Caki2 (cell line): ENCODE results near the gene PARD3. TPM values are rescaled to one million over a fixed set of nuclear protein-coding genes. Genes with fewer than 3 reads are reported as not detected.
A peak's percentile ranks its signal among the peaks of the same experiment; 100 is the strongest.

Experiments
- DNase-seq: peaks from one replicate; pipeline ENCODE4 v3.0.0-alpha.2; 2015; ENCODE audit warnings: low read depth
- in situ Hi-C: cut with HindIII; loops from 2 replicates; pipeline ENCODE4 v1.10.0; 2016; ENCODE audit warnings: low sequenced_read_pairs, low pct_unique_long_range_greater_than_20kb, mixed read lengths
- total RNA-seq: library from RNA; depleted of rRNA; stranded (reverse); fragments of >200 nt; shearing (Covaris generic); gene quantifications from 2 replicates; pipeline ENCODE4 v1.2.3, GENCODE V29; 2014; ENCODE audit warnings: low replicate concordance

PARD3 gene
- total RNA-seq, 1 experiment from 2014 or later = 237 TPM

DNA sequence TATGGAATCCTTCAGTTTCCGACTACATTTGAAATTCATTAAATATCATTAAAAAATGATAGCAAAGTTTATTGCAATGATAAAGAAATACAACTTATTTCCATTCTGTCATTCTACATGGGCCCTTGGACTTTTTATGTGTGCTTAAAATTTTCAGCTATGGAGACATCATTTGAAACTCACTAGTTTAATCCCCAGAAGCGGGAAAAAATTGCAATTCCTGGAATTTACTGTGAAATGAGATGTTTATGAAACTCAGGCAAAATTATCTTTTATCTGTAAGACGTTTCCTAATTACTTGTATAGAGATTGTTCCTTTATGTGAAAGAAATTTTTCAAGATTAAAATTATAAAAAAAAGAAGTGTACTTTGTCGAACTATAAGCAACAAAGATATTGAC, 213.4 kb downstream of the PARD3 start:
- no peak for DNase-seq
- in situ Hi-C loops = no loop called here

DNA sequence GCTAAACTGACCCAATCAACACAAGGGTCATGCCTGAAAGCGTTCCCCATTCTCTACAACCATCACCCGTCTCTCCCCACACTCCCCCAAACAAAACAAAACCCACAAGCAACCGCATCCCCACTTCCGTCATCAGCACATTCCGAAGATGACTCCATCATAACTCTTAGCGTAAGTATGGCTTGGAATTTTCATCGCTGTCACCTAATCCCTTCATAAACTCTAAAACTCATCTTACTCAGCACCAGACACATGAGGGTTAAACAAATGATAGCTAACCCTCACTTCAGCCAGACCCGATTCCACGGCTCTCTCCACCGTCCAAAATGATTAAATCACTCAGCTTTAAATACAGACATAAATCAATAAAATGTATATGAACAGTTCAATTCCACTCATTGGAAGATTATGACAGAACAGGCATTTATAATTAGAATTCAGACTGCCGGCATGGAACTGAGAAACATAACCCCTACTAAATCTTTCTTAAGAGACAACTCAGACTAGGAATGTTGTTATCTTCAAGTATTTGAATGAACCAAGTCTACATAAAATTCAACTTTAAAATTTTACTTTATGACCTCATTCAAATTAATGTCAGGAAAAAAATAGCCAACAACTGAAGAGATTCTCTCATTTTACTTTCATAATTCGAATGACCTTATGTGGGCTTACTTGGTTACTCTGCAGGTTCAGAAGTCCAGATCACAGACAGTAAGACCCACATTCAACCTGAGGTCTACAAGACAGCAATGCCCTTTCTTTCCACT, 215.9 kb downstream of the PARD3 start:
- in situ Hi-C loops = no loop called here
- DNase-seq = no peak

DNA sequence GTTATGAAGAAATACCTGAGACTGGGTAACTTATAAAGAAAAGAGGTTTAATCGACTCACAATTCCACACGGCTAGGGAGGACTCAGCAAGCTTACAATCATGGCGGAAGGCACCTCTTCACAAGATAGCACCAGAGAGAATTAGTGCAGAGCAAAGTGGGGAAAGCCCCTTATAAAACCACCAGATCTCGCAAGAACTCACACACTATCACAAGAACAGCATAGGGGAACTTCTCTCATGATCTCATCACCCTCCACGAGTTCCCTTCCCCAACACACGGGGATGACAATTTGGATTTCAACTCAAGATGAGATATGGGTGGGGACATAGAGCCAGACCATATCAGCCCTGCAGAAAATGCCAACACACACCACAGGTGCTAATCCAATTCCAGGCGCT, 218.7 kb downstream of the PARD3 start:
- DNase-seq = no peak
- in situ Hi-C loops = no loop called here

DNA sequence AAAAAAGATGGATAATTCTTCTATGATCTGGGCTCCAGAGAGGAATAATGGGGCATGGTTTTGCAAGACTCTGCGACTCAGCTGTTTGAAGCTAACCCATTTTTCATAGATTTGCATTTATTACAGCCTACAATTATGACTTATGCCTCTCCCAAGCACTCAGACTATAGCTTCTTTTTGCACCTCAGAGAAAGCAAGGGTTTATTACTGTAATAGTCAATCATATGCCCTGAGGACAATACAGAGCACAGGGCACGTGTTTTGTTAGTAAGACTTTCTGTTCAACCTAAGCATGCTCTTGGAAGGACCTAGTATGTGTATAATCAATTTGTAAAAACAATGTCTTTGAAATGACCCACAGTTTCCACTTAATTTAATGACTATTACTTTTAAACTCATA, 221.2 kb downstream of the PARD3 start:
- in situ Hi-C loops = no loop called here

DNA sequence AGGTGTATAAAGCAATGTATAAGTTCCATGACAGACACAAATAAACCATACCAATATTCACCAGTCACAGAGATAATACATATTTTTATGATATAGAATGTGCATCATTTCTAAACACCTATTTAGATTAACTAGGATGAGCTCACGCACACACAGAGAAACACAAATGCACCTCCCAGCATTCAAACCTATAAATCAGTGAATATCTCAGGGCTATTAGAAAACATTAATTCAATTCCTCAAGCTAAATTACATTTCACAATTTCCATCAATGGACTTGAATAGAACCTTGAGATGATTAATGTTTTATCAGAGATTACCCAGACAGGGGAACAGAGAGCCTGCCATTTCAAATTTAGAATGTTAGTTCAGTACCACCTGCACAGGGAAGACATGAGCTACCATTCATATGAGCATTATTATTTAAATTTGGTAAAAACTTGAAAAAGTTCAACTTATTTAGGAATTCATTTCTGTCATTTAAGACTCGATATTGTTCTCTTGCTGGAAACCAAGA, 221.7 kb downstream of the PARD3 start:
- no peak for DNase-seq
- in situ Hi-C loops = no loop called here

More for the DNA sequence above, 221.2 kb downstream of the PARD3 start:
- DNase-seq = no peak

DNA sequence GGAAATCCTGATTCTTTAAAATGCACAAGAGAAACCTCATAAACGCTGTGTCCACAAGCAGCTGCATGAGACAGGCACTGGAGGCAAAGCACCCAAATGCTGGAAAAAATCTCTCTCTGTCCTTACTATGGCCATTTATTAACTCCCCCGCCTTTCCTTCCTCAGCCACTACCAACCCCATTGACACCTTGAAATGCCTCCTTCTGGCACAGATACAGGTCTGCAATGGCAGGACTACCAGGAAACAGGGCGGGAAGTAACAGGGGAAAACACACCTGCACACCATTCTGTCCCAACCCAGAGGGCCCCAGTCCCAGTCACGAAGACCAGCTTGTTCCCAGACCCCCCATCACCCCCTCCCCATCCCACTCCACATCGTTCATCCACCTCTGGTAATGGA, 224.3 kb downstream of the PARD3 start:
- in situ Hi-C loops = no loop called here
- DNase-seq = no peak

DNA sequence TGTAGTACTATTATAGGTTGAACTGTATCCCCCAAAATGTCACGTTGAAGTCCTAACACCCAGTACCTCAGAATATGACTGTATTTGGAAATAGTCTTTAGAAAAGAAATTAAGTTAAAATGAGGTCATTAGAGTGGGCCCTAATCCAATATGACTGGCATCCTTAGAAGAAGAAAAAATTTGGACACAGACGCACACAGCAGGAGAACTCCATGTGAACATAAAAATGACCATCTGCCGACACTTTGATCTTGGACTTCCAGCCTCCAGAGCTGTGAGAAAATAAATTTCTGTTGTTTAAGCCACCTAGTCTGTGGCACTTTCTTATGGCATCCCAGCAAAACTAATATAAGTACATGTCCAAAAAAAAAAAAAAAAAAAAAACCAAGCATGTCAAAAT, 225.8 kb downstream of the PARD3 start:
- DNase-seq = no peak
- in situ Hi-C loops = no loop called here

DNA sequence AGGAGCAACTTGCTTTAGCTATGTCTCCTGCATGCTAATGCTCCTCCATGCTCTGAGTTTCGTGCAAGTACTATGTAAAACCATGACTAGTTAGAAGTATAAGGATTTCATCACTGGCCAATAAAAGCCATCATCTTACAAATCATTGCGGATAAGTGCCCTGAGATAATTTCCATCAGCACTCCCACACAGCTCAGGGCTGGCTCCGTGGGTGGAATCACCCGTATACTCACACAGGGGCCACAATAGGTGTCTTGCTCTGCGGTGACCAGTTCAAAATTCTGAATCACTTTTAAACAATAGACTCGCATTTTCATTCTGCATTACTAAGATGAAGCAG, 227.4 kb downstream of the PARD3 start:
- DNase-seq = no peak
- in situ Hi-C loops = no loop called here

DNA sequence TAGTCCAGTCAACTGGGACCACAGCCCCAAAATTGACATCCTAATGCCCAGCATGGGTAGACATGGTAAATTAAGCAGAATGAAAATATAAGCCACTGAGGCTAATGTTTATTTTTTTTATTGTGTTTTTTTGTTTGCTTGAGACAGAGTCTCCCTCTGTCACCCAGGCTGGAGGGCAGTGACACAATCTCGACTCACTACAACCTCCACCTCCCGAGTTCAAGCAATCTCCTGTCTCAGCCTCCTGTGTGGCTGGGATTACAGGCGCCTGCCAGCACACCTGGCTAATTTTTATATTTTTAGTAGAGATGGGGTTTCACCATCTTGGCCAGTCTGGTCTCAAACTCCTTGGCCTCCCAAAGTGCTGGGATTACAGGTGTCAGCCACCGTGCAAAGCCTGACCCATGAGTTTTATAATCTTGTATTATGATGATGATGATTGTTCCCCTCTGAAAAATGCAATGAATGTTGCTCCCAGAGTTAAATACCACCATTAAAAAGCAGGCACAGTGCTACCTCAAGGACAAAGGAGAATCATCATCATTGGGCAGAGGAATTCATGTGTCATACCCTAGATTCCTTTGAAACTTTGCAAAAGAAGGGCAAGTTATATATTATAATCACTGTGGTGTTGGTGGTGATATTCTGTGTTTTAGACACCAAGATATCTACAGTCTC, 228.0 kb downstream of the PARD3 start:
- in situ Hi-C loops = no loop called here
- no peak for DNase-seq

DNA sequence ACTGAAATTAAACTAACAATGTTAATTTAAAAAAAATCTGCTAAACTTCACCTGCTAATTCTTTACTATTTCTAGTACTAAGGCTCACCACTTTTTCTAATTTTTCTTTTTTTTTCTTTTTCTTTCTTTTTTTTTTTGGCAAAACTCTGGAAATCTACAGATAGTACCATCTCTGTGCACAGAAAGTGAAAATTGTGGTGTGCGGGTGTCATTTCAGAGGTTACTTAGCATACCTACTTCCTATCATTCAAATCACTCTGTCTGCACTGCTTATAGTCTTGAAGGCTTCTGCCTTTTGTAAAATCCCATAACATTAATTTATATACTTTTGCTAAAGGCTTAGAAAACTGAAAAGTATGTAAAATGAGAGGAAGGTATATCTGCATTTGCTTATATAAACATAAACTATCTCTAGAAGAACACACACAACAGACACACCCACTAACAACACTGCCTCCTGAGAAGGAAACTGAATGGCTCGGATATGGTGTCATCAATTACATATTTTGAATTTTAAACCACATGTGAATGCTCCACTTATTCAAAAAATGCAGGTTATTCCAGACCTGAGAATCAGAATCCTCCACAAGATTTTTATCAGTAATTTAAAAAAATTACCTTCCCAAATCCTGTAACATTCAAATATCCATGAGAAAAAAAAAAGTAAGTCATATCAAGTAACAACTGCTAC, 229.5 kb downstream of the PARD3 start:
- no peak for DNase-seq
- in situ Hi-C loops = no loop called here

DNA sequence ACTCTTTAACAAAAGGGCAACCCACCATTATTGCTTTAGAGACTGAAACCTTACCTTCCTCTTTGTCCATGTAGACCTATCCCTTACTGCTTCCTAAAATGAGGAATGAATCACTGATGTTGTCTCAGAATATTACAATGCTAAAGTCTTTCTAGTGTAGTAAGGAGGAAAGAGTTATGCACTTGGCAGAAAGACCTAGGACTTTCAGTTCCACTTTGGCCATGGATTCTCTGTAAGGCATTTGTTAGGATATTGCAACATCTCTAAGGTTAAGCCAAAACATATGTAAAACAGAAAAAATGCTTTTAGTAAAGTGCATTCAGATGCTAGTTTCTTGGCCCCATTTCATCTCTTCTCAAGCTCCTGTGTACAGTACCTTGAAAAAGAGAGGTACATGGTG, 230.9 kb downstream of the PARD3 start:
- no peak for DNase-seq
- in situ Hi-C loops = no loop called here

DNA sequence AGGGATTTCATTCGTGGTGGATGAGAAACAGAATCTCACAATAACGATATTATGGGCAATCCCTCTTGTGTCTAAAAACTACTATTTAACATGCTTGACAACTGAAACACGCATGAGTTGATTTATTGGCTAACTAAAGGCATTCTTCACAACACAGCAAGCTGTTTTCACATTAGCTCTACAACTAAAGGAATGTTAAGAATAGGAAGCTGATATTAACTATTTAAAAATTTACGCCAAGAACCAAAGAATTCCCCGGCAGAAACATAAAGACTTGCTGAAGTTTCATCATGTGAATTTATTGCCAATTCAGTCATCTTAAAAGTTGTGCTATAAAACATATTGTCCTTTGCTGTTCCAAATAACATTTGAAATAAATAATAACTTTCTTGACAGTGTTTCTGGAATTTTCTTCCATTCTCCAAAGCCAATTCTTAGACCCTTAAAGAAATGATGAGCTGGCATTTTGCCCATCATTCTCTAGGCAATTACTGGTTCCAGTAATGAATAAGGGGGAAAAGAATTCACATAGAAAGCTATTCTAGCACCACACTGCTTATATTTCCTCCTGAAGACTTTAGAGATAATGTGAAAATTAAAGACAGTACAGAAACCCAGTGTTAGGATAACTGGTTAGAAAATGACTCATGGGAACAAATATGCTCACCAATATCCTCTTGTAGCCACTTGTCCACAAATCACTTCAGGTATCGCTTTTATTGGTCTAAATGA, 233.1 kb downstream of the PARD3 start:
- in situ Hi-C loops = no loop called here
- DNase-seq = no peak

DNA sequence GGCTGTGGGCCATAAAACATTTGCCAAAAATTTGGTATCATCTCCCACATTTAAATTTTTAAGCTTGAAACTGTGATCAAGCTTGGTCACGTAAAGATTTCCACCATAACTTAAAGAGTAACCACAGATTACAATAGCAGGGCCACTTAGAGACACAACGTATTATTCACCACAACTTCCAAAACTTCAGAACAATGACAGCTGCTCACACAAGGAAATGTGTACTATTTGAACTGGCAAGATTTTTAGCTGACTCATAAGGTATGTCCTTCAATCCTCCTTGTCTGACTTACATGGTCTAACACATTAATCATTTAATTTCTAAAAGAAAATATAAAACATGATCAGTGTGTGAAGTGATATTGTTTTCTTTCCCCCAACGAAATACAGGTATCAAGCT, 234.5 kb downstream of the PARD3 start:
- DNase-seq = peak; percentile 82
- in situ Hi-C loops = no loop called here

DNA sequence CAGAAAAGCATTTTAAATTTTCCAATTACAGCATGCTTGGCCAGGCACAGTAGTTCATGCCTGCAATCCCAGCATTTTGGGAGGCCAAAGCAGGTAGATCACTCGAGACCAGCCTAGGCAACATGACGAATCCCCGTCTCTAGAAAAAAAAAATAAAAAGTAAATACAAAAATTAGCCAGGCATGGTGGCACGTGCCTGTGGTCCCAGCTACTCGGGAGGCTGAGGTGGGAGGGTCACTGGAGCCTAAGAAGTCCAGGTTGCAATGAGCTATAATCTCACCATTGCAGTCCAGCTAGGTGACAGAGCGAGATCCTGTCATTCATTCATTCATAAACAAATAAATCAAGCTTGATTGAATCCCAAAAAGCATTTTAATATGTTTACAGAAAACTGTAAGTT, 234.9 kb downstream of the PARD3 start:
- in situ Hi-C loops = no loop called here
- DNase-seq = peak; percentile 87

DNA sequence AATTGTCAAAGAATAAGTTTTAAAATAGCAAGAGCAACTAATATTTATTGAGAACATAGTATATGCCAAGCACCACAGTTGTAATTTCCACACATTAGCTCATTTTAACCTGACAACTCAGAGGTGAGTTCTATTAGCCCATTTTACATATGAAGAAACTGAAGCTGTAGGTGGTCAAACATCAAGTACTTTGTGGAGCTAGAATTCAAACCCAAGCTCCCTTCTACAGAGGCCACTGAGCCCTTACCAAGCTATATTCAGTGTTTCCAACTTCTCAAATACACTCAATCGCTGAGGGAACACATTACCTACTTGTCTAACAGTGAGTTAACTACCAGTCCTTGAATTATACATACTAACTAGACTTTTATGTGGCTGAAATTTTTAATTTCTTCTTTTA, 236.6 kb downstream of the PARD3 start:
- DNase-seq = no peak
- in situ Hi-C loops = no loop called here

DNA sequence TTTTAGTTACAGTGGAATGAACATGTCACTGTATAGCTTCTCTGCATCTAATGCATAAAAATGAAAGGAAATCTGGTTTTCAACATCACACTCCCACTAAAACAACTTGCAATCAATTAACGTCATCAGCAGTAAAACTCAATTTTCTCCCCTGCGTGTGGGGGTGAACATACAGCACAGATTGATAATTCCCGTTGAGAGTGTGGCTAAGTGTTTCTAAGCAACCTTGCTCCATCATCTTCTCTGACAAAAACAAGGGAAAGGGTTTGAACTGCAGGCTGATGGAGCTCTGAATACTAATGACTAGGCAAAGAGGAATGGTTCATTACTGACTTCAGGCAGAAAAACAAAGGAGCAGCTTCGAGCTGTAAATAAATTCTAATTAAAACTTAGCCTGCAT, 238.3 kb downstream of the PARD3 start:
- no peak for DNase-seq
- in situ Hi-C loops = no loop called here

DNA sequence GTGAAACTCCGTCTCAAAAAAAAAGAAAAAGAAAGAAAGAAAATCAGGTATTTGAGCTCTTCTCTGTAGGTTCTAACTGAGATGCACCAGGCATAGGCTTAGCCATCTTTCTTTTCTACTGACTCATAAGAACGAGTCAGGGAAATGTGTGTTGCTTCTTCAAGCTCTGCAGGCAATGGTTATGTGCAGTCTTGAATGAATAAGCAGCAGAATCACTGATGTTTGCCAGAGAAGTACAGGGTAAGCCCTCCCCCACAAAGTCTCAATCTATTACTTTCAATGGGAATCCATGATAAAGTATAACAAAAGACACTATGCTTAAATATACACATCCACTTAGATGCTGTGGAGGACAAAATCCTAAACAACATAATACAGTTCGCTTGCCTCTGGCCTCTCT, 239.2 kb downstream of the PARD3 start:
- no peak for DNase-seq
- in situ Hi-C loops = no loop called here

DNA sequence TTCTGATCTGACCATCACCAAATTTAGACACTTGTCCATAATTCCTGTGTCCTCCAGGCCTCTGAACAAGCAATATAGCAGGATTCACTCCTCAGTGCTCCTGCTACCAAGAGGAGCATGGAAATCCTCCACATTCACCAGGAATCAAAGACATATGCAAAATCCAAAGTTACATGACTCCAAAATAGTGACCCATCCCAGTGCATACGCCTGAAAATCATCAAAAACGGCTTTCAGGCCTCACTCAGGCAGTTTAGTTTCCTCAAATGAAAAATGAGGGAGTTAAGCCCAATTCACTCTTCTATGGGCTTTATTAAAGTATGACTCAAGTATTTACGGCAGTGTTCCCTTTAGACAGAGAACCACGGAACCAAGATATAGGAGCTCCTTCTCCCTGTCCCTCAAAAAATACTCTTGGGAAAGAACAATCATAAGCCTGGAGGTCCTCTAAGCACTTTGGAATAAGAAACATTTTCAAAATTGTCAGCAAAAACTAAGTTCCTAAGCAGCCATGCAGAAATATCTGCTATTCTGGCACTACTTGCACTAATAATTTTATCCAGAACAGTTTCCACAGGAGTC, 240.7 kb downstream of the PARD3 start:
- in situ Hi-C loops = no loop called here

More for the DNA sequence above, 240.7 kb downstream of the PARD3 start:
- no peak for DNase-seq
